ENCODE results near the gene DCLK1.

Gene DCLK1

GRCh38 chr13:36131222-36131930 is at the start of gene DCLK1:
Gene DCLK1, minus strand, starts transcription at chr13:36131382.
- Histone ChIP-seq H3K9ac (ENCODE audit: low read depth, low read length) (peak within 1 kb of the TSS; percentile 5), H3K4me1 (ENCODE audit: control insufficient read depth, insufficient read depth, low read length) (peaks cover 10% of the 10 kb centered on the region), H3K27me3 (ENCODE audit: control insufficient read depth, insufficient read depth, low read length) (peaks cover 38% of the 10 kb centered on the region), H3K36me3 (ENCODE audit: control insufficient read depth, insufficient read depth, low read length) (no peaks in the 10 kb centered on the region), H3K9me3 (ENCODE audit: control insufficient read depth, insufficient read depth, low read length) (no peaks in the 10 kb centered on the region), H3K4me3 (ENCODE audit: low read depth, low read length) (peak within 1 kb of the TSS; percentile 77)

DNA sequence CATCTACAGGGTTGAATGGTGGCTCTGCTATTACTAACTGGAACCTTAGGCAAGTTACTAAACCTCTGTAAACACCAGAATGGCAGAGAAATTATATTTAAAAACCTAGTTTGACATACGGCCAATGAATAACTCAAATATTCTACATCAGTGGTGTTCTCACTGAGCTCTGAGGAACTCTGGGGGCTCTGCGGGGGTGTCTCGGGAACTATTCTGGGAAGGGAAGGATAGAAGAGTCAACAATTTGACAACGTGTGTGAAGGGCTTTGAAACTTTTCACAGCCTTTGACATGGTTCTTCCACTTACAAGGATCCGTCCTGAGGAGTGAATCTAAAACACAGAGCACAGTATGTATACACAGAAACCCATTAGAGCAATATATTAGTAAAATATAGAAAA is 44.4 kb upstream of the DCLK1 start:
- no peaks in the 10 kb centered on the region for H3K36me3 ChIP-seq (ENCODE audit: control insufficient read depth, insufficient read depth, low read length)

DNA sequence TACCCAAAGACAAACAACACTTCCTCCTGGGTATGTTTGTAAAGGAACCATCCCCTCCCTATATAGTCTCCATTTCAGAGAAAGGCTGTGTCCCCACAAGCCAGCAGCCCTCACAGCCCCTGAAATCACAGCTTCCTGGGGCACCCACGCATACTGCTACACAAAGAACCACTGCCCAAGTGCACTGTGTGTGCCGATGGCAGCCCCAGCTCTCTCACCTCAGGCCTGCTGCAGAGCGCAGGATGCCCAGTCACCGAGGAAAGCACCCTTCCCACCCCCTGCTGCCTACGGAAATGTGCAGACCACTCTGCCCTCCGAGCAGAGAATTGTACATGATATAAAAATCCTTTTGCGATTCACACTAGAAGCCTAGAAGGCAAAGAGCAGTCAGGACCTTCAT is 43.7 kb upstream of the DCLK1 start:
- H3K4me3 ChIP-seq (ENCODE audit: low read depth, low read length), result no peak overlapping the region
- H3K4me1 ChIP-seq (ENCODE audit: control insufficient read depth, insufficient read depth, low read length), result peaks cover 3% of the 10 kb centered on the region
- H3K36me3 ChIP-seq (ENCODE audit: control insufficient read depth, insufficient read depth, low read length), result no peaks in the 10 kb centered on the region
- no peaks in the 10 kb centered on the region for H3K9me3 ChIP-seq (ENCODE audit: control insufficient read depth, insufficient read depth, low read length)
- H3K27me3 ChIP-seq (ENCODE audit: control insufficient read depth, insufficient read depth, low read length), result no peaks in the 10 kb centered on the region
- H3K9ac ChIP-seq (ENCODE audit: low read depth, low read length), result no peak overlapping the region

More for the DNA sequence above, 44.4 kb upstream of the DCLK1 start:
- H3K4me3 ChIP-seq (ENCODE audit: low read depth, low read length), result no peak overlapping the region
- no peaks in the 10 kb centered on the region for H3K9me3 ChIP-seq (ENCODE audit: control insufficient read depth, insufficient read depth, low read length)
- no peaks in the 10 kb centered on the region for H3K27me3 ChIP-seq (ENCODE audit: control insufficient read depth, insufficient read depth, low read length)
- H3K9ac ChIP-seq (ENCODE audit: low read depth, low read length), result no peak overlapping the region
- H3K4me1 ChIP-seq (ENCODE audit: control insufficient read depth, insufficient read depth, low read length), result peaks cover 3% of the 10 kb centered on the region

DNA sequence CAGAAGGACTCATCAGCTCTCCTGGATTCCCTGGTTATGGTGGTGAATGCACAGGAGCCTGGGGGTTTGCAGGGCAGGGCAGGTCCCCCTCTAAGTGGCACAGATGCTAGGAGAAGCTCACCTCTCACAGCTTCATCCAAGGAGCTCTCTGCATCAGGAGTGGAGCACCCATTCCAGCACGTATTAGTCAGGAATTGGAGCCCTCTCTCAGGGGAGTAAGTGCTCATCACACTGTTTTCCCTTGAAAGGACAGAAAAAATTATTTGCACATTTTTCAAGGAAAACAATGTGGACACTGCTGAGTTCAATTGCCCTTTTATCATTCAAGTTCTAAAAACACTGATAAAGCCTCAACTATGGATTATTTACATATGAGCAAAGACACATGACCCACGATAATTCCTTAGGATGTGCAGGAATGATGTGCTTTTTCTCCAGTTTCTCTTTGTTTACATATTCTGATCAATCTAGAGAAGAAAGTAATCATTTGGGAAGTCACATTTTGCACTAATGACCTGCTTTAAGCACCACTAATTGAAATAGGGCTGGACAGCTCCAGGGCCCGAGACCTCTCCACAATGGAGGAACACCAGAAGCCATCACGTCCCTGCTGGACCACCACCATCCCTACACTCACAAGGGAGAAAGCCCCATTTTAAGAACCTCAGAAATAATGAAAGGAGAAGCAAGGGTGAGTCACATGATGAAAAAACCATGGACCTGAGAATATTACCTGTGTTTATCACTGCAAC is 42.6 kb upstream of the DCLK1 start:
- Histone ChIP-seq H3K9me3 (ENCODE audit: control insufficient read depth, insufficient read depth, low read length) (no peaks in the 10 kb centered on the region), H3K27me3 (ENCODE audit: control insufficient read depth, insufficient read depth, low read length) (no peaks in the 10 kb centered on the region), H3K4me3 (ENCODE audit: low read depth, low read length) (no peak overlapping the region), H3K9ac (ENCODE audit: low read depth, low read length) (no peak overlapping the region), H3K36me3 (ENCODE audit: control insufficient read depth, insufficient read depth, low read length) (no peaks in the 10 kb centered on the region), H3K4me1 (ENCODE audit: control insufficient read depth, insufficient read depth, low read length) (peaks cover 3% of the 10 kb centered on the region)

DNA sequence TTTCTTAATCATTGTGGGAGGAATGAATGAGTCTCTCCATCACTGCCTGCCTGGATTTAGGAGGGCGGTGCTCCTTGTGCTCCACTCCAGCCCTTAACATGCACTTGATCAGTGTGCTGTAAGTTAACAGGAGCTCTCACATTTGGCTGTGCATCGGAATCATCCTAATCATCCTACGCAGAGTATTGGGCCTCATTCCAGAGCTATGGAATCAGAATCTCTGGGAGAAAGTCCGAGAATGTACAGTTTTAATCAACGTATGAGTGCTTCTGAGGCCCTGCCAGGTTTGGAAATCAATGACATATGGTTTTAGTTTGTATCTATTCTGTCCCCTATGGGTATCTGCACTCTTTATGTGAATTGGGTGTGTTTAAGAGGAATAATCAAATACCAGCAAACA is 34.9 kb upstream of the DCLK1 start:
- peaks cover 13% of the 10 kb centered on the region for H3K4me1 ChIP-seq (ENCODE audit: control insufficient read depth, insufficient read depth, low read length)
- no peaks in the 10 kb centered on the region for H3K27me3 ChIP-seq (ENCODE audit: control insufficient read depth, insufficient read depth, low read length)
- no peak overlapping the region for H3K4me3 ChIP-seq (ENCODE audit: low read depth, low read length)
- H3K9ac ChIP-seq (ENCODE audit: low read depth, low read length), result no peak overlapping the region
- no peaks in the 10 kb centered on the region for H3K9me3 ChIP-seq (ENCODE audit: control insufficient read depth, insufficient read depth, low read length)
- H3K36me3 ChIP-seq (ENCODE audit: control insufficient read depth, insufficient read depth, low read length), result no peaks in the 10 kb centered on the region

DNA sequence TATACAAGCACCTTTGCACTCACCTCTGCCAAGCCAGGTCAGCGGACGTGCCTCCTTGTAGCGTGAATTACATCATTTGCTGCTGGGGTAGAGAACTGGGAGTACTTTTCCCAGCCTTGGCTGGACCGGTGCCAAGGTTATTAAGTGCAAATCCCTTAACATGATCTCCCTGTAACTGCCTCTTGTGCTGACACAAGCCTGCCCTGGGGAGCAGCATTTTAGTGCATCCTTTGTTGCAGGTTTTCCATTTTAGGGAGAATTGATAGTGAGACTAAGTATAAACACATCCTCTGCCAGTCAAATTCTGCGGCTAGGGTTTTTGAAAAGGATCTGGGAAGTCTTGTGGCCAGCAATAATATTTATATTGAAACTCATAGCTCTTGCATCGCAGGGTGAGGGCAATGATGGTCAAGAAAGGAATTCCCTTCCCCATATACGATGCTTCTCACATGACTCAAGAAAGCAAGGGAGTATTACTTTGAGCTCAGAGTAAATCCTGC is 32.7 kb upstream of the DCLK1 start:
- Histone ChIP-seq H3K9ac (ENCODE audit: low read depth, low read length) (no peak overlapping the region), H3K9me3 (ENCODE audit: control insufficient read depth, insufficient read depth, low read length) (no peaks in the 10 kb centered on the region), H3K36me3 (ENCODE audit: control insufficient read depth, insufficient read depth, low read length) (no peaks in the 10 kb centered on the region), H3K4me1 (ENCODE audit: control insufficient read depth, insufficient read depth, low read length) (peaks cover 13% of the 10 kb centered on the region), H3K27me3 (ENCODE audit: control insufficient read depth, insufficient read depth, low read length) (no peaks in the 10 kb centered on the region), H3K4me3 (ENCODE audit: low read depth, low read length) (no peak overlapping the region)

- Histone ChIP-seq H3K4me3 (ENCODE audit: low read depth, low read length) (no peak overlapping the region), H3K9ac (ENCODE audit: low read depth, low read length) (no peak overlapping the region), H3K9me3 (ENCODE audit: control insufficient read depth, insufficient read depth, low read length) (no peaks in the 10 kb centered on the region), H3K27me3 (ENCODE audit: control insufficient read depth, insufficient read depth, low read length) (no peaks in the 10 kb centered on the region), H3K36me3 (ENCODE audit: control insufficient read depth, insufficient read depth, low read length) (no peaks in the 10 kb centered on the region), H3K4me1 (ENCODE audit: control insufficient read depth, insufficient read depth, low read length) (peaks cover 13% of the 10 kb centered on the region)
Measured at GRCh38 chr13:36163286-36163685, 32.1 kb upstream of the DCLK1 start.

GRCh38 chr13:36160297-36160696 is 29.1 kb upstream of the DCLK1 start:
- Histone ChIP-seq H3K27me3 (ENCODE audit: control insufficient read depth, insufficient read depth, low read length) (peaks cover 14% of the 10 kb centered on the region), H3K9me3 (ENCODE audit: control insufficient read depth, insufficient read depth, low read length) (no peaks in the 10 kb centered on the region), H3K36me3 (ENCODE audit: control insufficient read depth, insufficient read depth, low read length) (no peaks in the 10 kb centered on the region), H3K9ac (ENCODE audit: low read depth, low read length) (no peak overlapping the region), H3K4me1 (ENCODE audit: control insufficient read depth, insufficient read depth, low read length) (peaks cover 13% of the 10 kb centered on the region), H3K4me3 (ENCODE audit: low read depth, low read length) (no peak overlapping the region)

DNA sequence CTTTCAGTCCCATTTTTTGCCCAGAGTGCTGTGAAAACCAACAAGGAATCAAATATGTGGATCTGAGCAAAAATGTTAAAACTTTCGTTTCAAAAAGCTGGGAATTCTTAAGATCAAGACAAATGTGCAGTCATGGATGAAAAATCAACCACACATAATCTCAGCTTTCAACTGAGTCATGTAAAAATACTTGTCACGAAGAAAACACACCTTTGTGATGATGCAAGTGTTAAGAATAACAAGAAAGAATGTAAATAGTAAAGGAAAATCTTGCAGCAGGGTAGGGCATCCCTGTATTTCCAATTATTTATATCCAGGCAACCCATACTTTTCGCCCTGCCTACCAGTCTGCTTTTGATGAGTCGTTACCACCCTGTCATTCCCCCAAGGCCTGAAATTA is 27.4 kb upstream of the DCLK1 start:
- H3K9me3 ChIP-seq (ENCODE audit: control insufficient read depth, insufficient read depth, low read length), result no peaks in the 10 kb centered on the region
- no peak overlapping the region for H3K9ac ChIP-seq (ENCODE audit: low read depth, low read length)
- H3K27me3 ChIP-seq (ENCODE audit: control insufficient read depth, insufficient read depth, low read length), result peaks cover 21% of the 10 kb centered on the region
- H3K36me3 ChIP-seq (ENCODE audit: control insufficient read depth, insufficient read depth, low read length), result no peaks in the 10 kb centered on the region
- peaks cover 6% of the 10 kb centered on the region for H3K4me1 ChIP-seq (ENCODE audit: control insufficient read depth, insufficient read depth, low read length)
- H3K4me3 ChIP-seq (ENCODE audit: low read depth, low read length), result no peak overlapping the region

- Histone ChIP-seq H3K36me3 (ENCODE audit: control insufficient read depth, insufficient read depth, low read length) (no peaks in the 10 kb centered on the region), H3K9me3 (ENCODE audit: control insufficient read depth, insufficient read depth, low read length) (no peaks in the 10 kb centered on the region), H3K27me3 (ENCODE audit: control insufficient read depth, insufficient read depth, low read length) (peaks cover 21% of the 10 kb centered on the region)
Measured at GRCh38 chr13:36157480-36157879, 26.3 kb upstream of the DCLK1 start.

GRCh38 chr13:36154567-36155291 is 23.5 kb upstream of the DCLK1 start:
- H3K9ac ChIP-seq (ENCODE audit: low read depth, low read length), result no peak overlapping the region
- no peaks in the 10 kb centered on the region for H3K4me1 ChIP-seq (ENCODE audit: control insufficient read depth, insufficient read depth, low read length)
- no peaks in the 10 kb centered on the region for H3K9me3 ChIP-seq (ENCODE audit: control insufficient read depth, insufficient read depth, low read length)
- peak overlapping the region; percentile 50 for H3K4me3 ChIP-seq (ENCODE audit: low read depth, low read length)
- no peaks in the 10 kb centered on the region for H3K36me3 ChIP-seq (ENCODE audit: control insufficient read depth, insufficient read depth, low read length)
- H3K27me3 ChIP-seq (ENCODE audit: control insufficient read depth, insufficient read depth, low read length), result peaks cover 21% of the 10 kb centered on the region

More at GRCh38 chr13:36157480-36157879, 26.3 kb upstream of the DCLK1 start:
- Histone ChIP-seq H3K9ac (ENCODE audit: low read depth, low read length) (no peak overlapping the region), H3K4me1 (ENCODE audit: control insufficient read depth, insufficient read depth, low read length) (no peaks in the 10 kb centered on the region), H3K4me3 (ENCODE audit: low read depth, low read length) (no peak overlapping the region)
